Endothelial cell of umbilical vein (primary cell): ENCODE results near the gene MPST.
A peak's percentile ranks its signal among the peaks of the same experiment; 100 is the strongest.

Experiments used
- EZH2 ChIP-seq: IDR thresholded peaks from 2 replicates; pipeline ENCODE4 v1.6.1; 2012; ENCODE audit warnings: borderline replicate concordance, low read depth, mild to moderate bottlenecking, moderate library complexity, low read length, inconsistent platforms; ENCODE audit not compliant: severe bottlenecking
- TF ChIP-seq, protein P1 (sequence below), 2 donors: IDR thresholded peaks; 1 replicate in 1 of 2; 2 replicates in 1 of 2; pipeline ENCODE4 v1.5.1; 2011; ENCODE audit warnings: low read length in 2 of 2, mild to moderate bottlenecking in 2 of 2, moderate library complexity in 2 of 2, control low read depth in 1 of 2, inconsistent platforms in 1 of 2, low read depth in 1 of 2; ENCODE audit not compliant: insufficient read depth in 1 of 2; ENCODE audit errors: extremely low read depth in 1 of 2

DNA sequence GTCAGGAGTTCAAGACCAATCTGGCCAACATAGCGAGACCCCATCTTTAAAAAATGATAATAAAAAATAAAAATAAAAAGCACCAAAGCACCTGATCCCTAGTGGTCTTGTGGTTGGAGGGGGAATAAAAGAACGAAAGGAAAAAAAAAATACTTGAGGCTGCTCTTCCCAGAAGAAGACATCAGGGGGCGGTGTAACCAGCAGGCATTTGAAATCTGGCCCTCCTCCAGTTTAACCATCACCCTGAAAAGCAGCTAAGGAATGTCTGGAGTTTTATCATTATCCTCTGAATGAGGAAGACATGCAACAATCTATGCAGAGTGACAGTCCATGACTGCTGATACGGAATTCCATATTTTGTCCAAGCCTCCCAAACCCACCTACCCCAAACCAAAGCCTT is 26.4 kb downstream of the MPST start:
- TF ChIP-seq EZH2 = no peak
- TF ChIP-seq, protein P1, sequence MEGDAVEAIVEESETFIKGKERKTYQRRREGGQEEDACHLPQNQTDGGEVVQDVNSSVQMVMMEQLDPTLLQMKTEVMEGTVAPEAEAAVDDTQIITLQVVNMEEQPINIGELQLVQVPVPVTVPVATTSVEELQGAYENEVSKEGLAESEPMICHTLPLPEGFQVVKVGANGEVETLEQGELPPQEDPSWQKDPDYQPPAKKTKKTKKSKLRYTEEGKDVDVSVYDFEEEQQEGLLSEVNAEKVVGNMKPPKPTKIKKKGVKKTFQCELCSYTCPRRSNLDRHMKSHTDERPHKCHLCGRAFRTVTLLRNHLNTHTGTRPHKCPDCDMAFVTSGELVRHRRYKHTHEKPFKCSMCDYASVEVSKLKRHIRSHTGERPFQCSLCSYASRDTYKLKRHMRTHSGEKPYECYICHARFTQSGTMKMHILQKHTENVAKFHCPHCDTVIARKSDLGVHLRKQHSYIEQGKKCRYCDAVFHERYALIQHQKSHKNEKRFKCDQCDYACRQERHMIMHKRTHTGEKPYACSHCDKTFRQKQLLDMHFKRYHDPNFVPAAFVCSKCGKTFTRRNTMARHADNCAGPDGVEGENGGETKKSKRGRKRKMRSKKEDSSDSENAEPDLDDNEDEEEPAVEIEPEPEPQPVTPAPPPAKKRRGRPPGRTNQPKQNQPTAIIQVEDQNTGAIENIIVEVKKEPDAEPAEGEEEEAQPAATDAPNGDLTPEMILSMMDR (IDR thresholded peaks at IDR 0.05; ENCODE audit: extremely low read depth in 1 of 2, insufficient read depth in 1 of 2, low read depth in 1 of 2, low read length in 2 of 2) = peak; percentile 52 to 66
